OCI-LY3 (cell line): Measurements from ENCODE around the gene CCDC38.

Experiments used
- H2AFZ ChIP-seq: fragments of 200-600, 300-600 bp; shearing (Covaris generic); 2 replicates; pipeline ENCODE4 v1.6.0; 2014; ENCODE audit warnings: antibody characterized with exemption, low read depth, low read length
- H3K27ac ChIP-seq: fragments of 200-600, 300-600 bp; sonication (generic); 2 replicates; pipeline ENCODE4 v1.5.1; 2014; ENCODE audit warnings: mild to moderate bottlenecking, low read length, moderate library complexity, mixed read lengths
- H3K27me3 ChIP-seq: fragments of 200-600, 300-600 bp; sonication (generic); 2 replicates; pipeline ENCODE4 v1.6.1; 2014; ENCODE audit warnings: low read depth, low read length, mixed read lengths
- H3K36me3 ChIP-seq: fragments of 200-600, 300-600 bp; sonication (generic); replicated peaks from 2 replicates; pipeline ENCODE3; 2014; ENCODE audit warnings: low read depth, low read length, mixed read lengths
- H3K4me1 ChIP-seq: fragments of 300-600, 200-600 bp; sonication (generic); 2 replicates; pipeline ENCODE4 v1.6.1; 2014; ENCODE audit warnings: low read length, mixed read lengths
- H3K4me2 ChIP-seq: fragments of 200-600, 300-600 bp; sonication (generic); 2 replicates; pipeline ENCODE4 v1.6.1; 2014; ENCODE audit warnings: low read length, mixed read lengths
- H3K4me3 ChIP-seq: fragments of 300-600, 200-600 bp; sonication (generic); 2 replicates; pipeline ENCODE4 v1.5.1; 2014; ENCODE audit warnings: antibody characterized with exemption, mild to moderate bottlenecking, low read length, moderate library complexity
- H3K79me2 ChIP-seq: fragments of 300-600, 200-600 bp; shearing (Covaris generic); 2 replicates; pipeline ENCODE4 v1.6.1; 2014; ENCODE audit warnings: mild to moderate bottlenecking, low read length, mixed read lengths
- H3K9ac ChIP-seq: fragments of 300-600, 200-600 bp; shearing (Covaris generic); 2 replicates; pipeline ENCODE4 v1.6.0; 2014; ENCODE audit warnings: mild to moderate bottlenecking, low read length, moderate library complexity
- H3K9me3 ChIP-seq: fragments of 200-600, 300-600 bp; shearing (Covaris generic); 2 replicates; pipeline ENCODE4 v1.6.1; 2014; ENCODE audit warnings: low read length, mixed read lengths; ENCODE audit not compliant: insufficient read depth
- H4K20me1 ChIP-seq: fragments of 200-600, 300-600 bp; sonication (generic); 2 replicates; pipeline ENCODE4 v1.6.1; 2016; ENCODE audit warnings: low read length, mixed read lengths; ENCODE audit not compliant: insufficient read depth
- CTCF ChIP-seq: fragments of 200-600, 300-600 bp; sonication (generic); IDR thresholded peaks from 2 replicates; pipeline ENCODE4 v1.5.1; 2014; ENCODE audit warnings: antibody characterized with exemption, low read length, low read depth
- EZH2phosphoT487 ChIP-seq: fragments of 200-600 bp; shearing (Covaris generic); IDR thresholded peaks from 2 replicates; pipeline ENCODE4 v1.6.1; 2018; ENCODE audit warnings: antibody characterized with exemption, mixed run types, low read depth

The CCDC38 gene

GRCh38 chr12:95863337-95863736 is 79.1 kb downstream of the CCDC38 start:
- TF ChIP-seq CTCF, result no peak
- TF ChIP-seq EZH2phosphoT487, result no peak
- peaks cover 43% of the 10 kb centered on the region for H3K36me3 ChIP-seq

DNA sequence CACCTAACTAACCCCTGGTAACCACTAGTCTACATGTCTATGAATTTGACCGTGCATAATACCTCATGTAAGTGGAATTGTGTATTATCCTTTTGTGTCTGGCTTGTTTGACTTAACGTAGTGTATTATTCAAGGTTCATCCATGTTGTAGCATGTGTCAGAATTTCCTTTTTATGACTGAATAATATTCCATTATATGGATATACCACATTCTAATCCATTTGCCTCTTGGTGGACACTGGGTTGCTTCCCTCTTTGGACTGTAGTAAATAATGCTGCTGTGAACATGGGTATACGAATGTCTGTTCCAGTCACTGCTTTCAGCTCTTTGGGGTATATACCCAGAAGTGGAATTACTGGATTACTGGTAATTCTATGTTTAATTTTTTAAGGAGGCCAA is 80.4 kb downstream of the CCDC38 start:
- peaks cover 5% of the 10 kb centered on the region; the same call in 1 of the 2 replicates for H4K20me1 ChIP-seq
- H3K27me3 ChIP-seq, result no peaks in the 10 kb centered on the region
- H3K79me2 ChIP-seq, result peaks cover 64% of the 10 kb centered on the region
- H3K4me2 ChIP-seq, result no peak overlapping the region
- no peak overlapping the region for H3K27ac ChIP-seq
- H3K4me1 ChIP-seq, result peaks cover 11% of the 10 kb centered on the region
- H2AFZ ChIP-seq, result no peak overlapping the region
- peaks cover 5% of the 10 kb centered on the region; the same call in 1 of the 2 replicates for H3K9me3 ChIP-seq
- no peak overlapping the region for H3K4me3 ChIP-seq
- no peak overlapping the region for H3K9ac ChIP-seq
- peaks cover 39% of the 10 kb centered on the region for H3K36me3 ChIP-seq
- TF ChIP-seq CTCF (no peak), EZH2phosphoT487 (no peak)

More at GRCh38 chr12:95863337-95863736, 79.1 kb downstream of the CCDC38 start:
- peaks cover 64% of the 10 kb centered on the region for H3K79me2 ChIP-seq
- H3K4me3 ChIP-seq, result no peak overlapping the region
- no peak overlapping the region for H3K9ac ChIP-seq
- H3K4me1 ChIP-seq, result peaks cover 7% of the 10 kb centered on the region
- no peak overlapping the region for H2AFZ ChIP-seq
- H3K27ac ChIP-seq, result no peak overlapping the region
- H3K27me3 ChIP-seq, result no peaks in the 10 kb centered on the region
- H4K20me1 ChIP-seq, result peaks cover 5% of the 10 kb centered on the region; the same call in 1 of the 2 replicates
- peaks cover 5% of the 10 kb centered on the region; the same call in 1 of the 2 replicates for H3K9me3 ChIP-seq
- H3K4me2 ChIP-seq, result no peak overlapping the region

- Histone ChIP-seq H3K4me2 (peak overlapping the region; percentile 77), H4K20me1 (peaks cover 5% of the 10 kb centered on the region; the same call in 1 of the 2 replicates), H3K36me3 (peaks cover 32% of the 10 kb centered on the region), H3K4me3 (peak overlapping the region; percentile 90), H2AFZ (no peak overlapping the region), H3K27ac (no peak overlapping the region), H3K27me3 (0 out of 2 replicates have a peak, but pooled peaks cover 4% of the 10 kb centered on the region), H3K79me2 (peaks cover 64% of the 10 kb centered on the region), H3K4me1 (peaks cover 11% of the 10 kb centered on the region), H3K9ac (peak overlapping the region; percentile 88), H3K9me3 (peaks cover 5% of the 10 kb centered on the region; the same call in 1 of the 2 replicates)
- TF ChIP-seq EZH2phosphoT487, result no peak
- TF ChIP-seq CTCF, result no peak
Measured at GRCh38 chr12:95859947-95860850, 82.2 kb downstream of the CCDC38 start.

DNA sequence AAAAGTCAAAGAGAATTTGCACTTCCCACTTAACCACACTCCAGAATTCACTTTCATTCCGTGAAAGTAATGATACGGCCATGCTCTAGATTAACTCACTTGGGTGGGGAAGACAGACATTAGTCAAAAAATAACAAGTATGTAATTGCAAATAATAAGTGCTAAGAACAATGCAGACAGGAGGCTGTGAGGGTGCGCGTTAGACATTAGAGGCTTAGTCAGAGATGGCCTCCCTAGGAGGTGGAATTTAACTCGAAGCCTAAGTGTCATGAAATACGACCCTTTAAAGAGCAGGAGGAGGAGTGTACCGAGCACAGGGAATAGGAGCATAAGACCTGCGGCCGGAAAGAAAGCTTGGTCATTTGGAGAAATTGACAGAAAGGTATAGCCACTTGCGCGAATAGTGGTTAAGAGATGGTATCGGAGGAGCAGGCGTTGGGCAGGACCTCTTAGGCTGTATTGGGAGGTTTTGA is 83.0 kb downstream of the CCDC38 start:
- Histone ChIP-seq H3K27ac (peak overlapping the region; percentile 65), H3K36me3 (peaks cover 32% of the 10 kb centered on the region), H3K27me3 (peaks cover 11% of the 10 kb centered on the region; the same call in 1 of the 2 replicates), H3K79me2 (peaks cover 56% of the 10 kb centered on the region), H4K20me1 (peaks cover 5% of the 10 kb centered on the region; the same call in 1 of the 2 replicates), H3K9ac (peak overlapping the region; percentile 88), H3K4me1 (peaks cover 11% of the 10 kb centered on the region), H3K4me3 (peak overlapping the region; percentile 90), H3K4me2 (peak overlapping the region; percentile 77), H3K9me3 (peaks cover 5% of the 10 kb centered on the region; the same call in 1 of the 2 replicates), H2AFZ (peak overlapping the region; percentile 75)
- TF ChIP-seq EZH2phosphoT487, result no peak
- no peak for TF ChIP-seq CTCF
